ENCODE results near the gene DBF4.
"Not testable (repeated sequence)": the region's sequence is repeated elsewhere in the genome, so short reads cannot be mapped to it uniquely, and the experiment has no call there.

Gene DBF4

GRCh38 chr7:87876040-87876868 lies at the start of gene DBF4, which contains the start of gene SLC25A40:
Gene DBF4 (plus strand): TSS chr7:87876493. CDS start chr7:87876733, 240 bp downstream.
Gene SLC25A40 (minus strand): TSS chr7:87876360. CDS start chr7:87858727, 17,633 bp downstream.
- no peak for TF ChIP-seq CTCF (IDR thresholded peaks at IDR 0.05; ENCODE audit: insufficient read depth, low read depth, low read length, missing control alignments)
- peak; percentile 98 for DNase-seq (ENCODE audit: low read depth)
- H3K4me3 ChIP-seq (ENCODE audit: low read depth, low read length): peak within 1 kb of the TSS; percentile 100

GRCh38 chr7:87828383-87828782 lies 47.9 kb upstream of the DBF4 start:
- not testable (repeated sequence) for DNase-seq (ENCODE audit: low read depth); H3K4me3 ChIP-seq (ENCODE audit: low read depth, low read length)

GRCh38 chr7:87831097-87831496 lies 45.2 kb upstream of the DBF4 start:
- no peak for DNase-seq (ENCODE audit: low read depth)
- no peak for TF ChIP-seq CTCF (IDR thresholded peaks at IDR 0.05; ENCODE audit: insufficient read depth, low read depth, low read length, missing control alignments)
- no peak overlapping the region for H3K4me3 ChIP-seq (ENCODE audit: low read depth, low read length)

GRCh38 chr7:87833130-87833529 lies 43.2 kb upstream of the DBF4 start:
- no peak for TF ChIP-seq CTCF (IDR thresholded peaks at IDR 0.05; ENCODE audit: insufficient read depth, low read depth, low read length, missing control alignments)
- H3K4me3 ChIP-seq (ENCODE audit: low read depth, low read length): no peak overlapping the region
- DNase-seq (ENCODE audit: low read depth): no peak

GRCh38 chr7:87837597-87837996 lies 38.7 kb upstream of the DBF4 start:
- DNase-seq (ENCODE audit: low read depth): no peak
- H3K4me3 ChIP-seq (ENCODE audit: low read depth, low read length): no peak overlapping the region
- no peak for TF ChIP-seq CTCF (IDR thresholded peaks at IDR 0.05; ENCODE audit: insufficient read depth, low read depth, low read length, missing control alignments)

- no peak overlapping the region for H3K4me3 ChIP-seq (ENCODE audit: low read depth, low read length)
- DNase-seq (ENCODE audit: low read depth): no peak
- no peak for TF ChIP-seq CTCF (IDR thresholded peaks at IDR 0.05; ENCODE audit: insufficient read depth, low read depth, low read length, missing control alignments)
Observed at GRCh38 chr7:87850836-87851593, 25.3 kb upstream of the DBF4 start.

GRCh38 chr7:87852306-87852705 lies 24.0 kb upstream of the DBF4 start:
- DNase-seq (ENCODE audit: low read depth): no peak

More at GRCh38 chr7:87852306-87852705, 24.0 kb upstream of the DBF4 start:
- H3K4me3 ChIP-seq (ENCODE audit: low read depth, low read length): no peak overlapping the region
- no peak for TF ChIP-seq CTCF (IDR thresholded peaks at IDR 0.05; ENCODE audit: insufficient read depth, low read depth, low read length, missing control alignments)
